GM19463 (cell line): ENCODE results near the gene SOX1.

Experiments used
- ATAC-seq: cut with Tn5 transposase; IDR thresholded peaks from one replicate; pipeline ENCODE4 v1.9.1; 2021; ENCODE audit warnings: mild to moderate bottlenecking, moderate library complexity; ENCODE audit not compliant: unreplicated experiment

Gene SOX1

DNA sequence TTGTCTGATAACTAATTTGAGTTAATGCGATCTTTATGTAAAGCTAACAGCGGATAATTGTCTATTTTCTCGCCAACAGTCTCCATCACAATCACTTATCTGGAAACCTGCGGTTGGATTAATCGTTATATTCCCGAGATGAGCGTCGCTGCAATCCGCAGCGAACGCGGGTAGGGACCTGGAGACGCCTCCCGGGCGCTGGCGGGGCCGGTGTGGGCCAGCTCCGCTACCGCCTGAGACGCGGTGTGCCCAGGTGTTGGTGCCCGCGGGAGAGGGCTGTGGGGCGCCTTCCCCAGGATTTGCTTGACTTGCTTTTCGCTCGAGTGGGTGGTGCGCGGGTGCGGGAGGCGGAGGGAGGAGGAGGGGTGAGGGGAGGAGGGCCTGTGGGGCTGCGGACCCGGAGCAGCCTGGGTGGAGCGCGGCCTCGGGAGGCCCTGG, 38.3 kb downstream of the SOX1 start:
- ATAC-seq: no peak

- ATAC-seq: no peak
Measured at GRCh38 chr13:112105892-112106291, 38.9 kb downstream of the SOX1 start.

DNA sequence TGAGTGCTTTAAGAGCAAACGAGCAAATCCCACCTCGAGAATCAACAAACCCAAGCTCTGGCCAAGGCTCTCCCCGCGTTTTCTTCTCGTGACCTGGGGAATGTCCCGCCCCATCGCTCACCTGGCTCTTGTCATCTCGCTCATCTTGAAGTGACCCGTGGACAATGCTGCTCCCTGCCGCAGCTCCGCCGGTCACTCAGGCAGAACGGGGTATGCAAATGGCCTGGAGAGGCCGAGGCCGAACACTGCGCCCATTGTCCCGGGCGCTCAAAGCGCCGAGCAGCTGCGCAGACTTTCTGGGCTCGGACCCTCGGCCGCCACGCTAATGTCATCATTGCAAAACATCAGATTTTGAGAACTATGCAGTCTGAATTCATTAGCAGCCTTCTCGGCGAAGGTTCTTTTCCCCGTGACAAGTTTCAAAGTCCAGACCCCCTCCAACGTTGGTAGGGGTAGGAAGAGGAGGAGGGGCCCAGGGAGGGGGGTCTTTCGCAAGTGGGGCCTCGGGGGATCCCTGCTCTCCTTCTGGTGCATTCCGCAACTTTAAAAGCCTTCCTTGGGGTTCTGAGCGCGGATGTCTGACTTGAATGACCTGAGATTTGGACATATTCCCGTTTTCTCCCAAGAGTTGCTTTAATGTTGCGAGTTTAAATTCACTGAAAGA, 39.7 kb downstream of the SOX1 start:
- ATAC-seq: no peak

- no peak for ATAC-seq
Measured at GRCh38 chr13:112107289-112107688, 40.3 kb downstream of the SOX1 start.

DNA sequence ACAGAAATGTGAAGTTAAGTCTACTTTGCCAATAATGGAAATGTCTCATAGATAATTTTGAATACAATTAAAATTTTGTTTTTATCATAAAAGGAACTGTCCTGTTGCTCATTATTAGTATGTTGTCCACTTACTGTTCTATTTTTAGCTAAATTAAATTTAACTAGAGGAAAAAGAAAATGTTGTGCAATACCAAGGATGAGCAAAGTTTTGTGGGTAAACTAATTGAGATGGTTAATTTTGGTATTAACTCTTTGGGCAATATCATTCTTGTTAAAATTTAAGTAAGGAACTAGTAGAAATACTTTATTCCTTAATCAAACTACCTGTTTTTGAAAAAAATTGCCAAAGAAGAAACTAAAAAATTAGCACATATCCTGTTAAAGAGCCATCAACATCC, 43.5 kb downstream of the SOX1 start:
- no peak for ATAC-seq

- no peak for ATAC-seq
Measured at GRCh38 chr13:112111239-112111857, 44.4 kb downstream of the SOX1 start.

DNA sequence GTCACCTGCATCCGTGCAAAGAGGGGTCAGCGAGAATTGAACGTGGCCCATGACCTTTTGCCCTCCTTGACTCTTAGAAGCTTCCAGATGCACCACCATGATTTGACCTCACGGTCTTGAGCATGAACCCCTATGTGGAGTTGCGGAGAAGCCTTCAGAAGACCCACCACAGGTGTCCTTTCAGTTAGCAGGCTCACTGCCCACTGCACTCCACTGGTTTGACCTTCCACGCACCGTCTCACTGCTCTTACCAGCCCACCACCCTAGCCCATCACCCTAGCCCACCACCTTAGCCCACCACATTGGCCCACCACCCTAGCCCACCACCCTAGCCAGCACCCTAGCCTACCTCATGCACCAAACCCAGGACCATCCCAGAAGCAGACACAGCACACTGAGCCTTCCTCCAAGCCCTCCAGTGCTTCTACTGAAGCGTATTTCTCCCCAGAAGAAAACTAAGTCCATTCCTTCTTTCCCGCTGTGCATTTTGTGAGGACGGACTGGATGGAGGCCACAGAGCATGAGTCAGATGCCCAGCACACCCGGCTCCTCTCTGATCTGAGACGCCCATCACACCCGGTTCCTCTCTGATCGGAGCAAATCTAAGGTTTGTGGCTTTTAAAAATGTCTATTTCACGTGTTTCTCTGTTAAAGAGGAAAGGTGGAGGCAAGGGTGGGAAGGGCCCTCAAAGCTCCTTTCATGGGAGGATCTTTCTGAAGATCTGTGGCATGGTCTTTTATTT, 45.8 kb downstream of the SOX1 start:
- ATAC-seq: no peak

DNA sequence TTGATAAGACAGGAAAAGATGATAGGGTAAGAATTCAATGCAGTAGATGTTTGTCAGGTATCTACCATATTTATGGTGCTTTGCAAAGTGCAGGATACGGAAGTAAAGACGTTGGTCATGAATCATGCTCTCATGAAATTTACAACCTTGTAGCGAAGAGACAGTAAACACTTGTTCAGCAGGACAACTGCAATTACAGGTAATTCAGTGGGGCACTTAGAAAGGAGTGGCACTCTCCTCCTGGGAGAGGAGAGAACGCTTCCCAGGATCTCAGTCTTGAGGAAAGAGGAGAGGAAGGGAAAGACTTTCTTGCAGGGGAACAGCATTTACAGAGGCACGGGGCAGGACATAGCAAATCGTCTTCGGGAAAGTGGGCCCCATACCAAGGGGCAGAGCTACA, 46.4 kb downstream of the SOX1 start:
- ATAC-seq: no peak

GRCh38 chr13:112113851-112114250, 46.9 kb downstream of the SOX1 start:
- ATAC-seq: no peak

DNA sequence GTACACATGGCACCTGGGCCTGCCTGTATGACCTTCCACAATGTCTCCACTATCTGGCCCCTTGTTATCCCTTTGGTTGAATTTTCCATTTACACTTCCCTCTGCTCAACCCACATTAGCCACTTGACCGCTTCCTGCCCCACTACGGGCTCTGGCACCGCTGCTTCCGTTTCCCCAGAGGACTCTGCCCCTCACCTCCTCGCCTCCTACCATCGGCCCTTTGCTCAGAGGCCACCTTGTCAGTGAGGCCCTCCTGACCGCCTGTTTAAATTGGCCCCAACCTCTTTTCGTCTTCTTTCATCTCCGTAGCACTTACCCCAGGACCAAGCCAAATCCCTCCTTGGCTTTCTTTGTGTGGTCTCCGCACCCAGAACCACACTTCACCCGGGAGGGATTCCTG, 47.4 kb downstream of the SOX1 start:
- no peak for ATAC-seq

GRCh38 chr13:112115403-112116091, 48.6 kb downstream of the SOX1 start:
- ATAC-seq: no peak

GRCh38 chr13:112116187-112116950, 49.4 kb downstream of the SOX1 start:
- ATAC-seq: no peak

DNA sequence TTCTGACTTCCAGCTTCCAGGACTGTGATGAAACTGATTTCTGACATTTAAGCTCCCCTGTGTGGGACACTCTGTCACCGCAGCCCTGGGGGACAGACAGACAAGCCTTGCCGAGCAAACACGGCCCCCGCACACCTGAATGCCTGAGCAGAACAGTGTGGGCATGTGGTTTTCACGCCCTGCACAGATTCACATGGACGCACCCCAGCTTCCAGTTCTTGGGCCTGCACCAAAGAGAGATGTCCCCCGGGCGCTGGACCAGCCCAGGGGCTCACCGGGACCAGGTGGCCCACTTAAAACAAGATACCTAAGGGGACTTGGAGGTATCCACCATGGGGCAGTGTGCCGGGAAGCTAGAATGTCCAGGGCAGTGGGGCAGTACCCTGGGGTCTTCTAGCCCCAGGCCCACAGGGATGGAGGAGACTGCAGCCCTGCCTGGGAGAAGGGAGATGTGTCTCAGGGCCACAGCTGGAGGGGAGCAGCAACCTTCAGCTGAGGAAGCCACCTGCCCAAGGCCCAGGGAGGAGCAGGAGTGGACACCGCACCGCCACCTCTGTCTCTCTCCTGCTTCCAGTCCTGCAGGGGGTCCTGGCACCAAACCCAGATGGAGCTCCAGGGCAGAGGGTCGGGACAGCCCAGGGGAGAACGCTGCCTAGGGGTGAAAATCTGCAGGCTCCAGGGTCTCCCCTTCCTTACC, 50.5 kb downstream of the SOX1 start:
- ATAC-seq: no peak

- no peak for ATAC-seq
Measured at GRCh38 chr13:112117955-112118302, 51.0 kb downstream of the SOX1 start.

GRCh38 chr13:112118451-112119064, 51.6 kb downstream of the SOX1 start:
- no peak for ATAC-seq

DNA sequence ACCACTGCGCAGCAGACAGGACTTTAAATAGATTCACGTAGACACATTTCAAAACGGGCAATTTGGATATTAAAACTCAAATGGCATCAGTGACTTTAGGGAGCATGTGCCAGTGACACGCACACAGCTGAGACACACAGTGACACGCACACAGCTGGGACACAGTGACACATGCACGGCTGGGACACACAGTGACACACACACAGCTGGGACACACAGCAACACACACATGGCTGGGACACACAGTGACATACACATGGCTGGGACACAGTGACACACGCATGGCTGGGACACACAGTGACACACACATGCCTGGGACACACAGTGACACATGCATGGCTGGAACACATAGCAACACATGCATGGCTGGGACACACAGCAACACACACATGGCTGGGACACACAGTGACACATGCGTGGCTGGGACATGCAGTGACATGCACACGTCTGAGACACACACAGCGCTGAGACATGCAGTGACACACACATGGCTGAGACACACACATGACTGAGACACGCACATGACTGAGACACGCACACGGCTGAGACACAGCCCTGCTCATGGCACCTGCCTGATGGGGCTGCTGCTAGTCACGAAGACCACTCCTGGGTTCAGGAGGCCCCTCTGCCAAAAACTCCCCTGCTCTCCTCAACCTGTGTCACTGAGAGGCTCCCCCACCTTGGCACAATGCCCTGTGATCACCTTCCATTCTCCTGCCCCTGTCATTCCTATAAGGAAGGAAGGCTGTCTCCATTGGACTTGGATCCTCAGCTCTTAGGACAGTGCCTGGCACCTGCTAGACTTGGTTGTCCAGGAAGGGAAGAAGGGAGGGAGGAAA, 52.5 kb downstream of the SOX1 start:
- ATAC-seq: no peak

DNA sequence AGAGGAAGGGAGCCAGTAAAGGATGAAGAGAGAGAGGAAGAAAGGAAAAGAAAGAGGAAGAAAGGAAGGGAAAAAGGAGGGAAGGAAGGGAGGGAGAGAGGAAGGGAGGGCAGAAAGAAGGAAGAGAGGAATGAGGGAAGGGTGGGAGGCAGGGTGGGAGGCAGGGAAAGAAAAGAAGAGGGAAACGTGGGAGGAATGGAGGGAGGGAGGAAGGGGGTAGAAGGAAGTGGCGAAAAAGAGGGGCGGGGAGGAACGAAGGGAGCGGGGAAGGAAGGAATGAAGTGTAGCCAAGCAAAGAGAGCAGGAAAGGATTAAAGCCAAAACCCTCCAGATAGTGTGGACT, 53.1 kb downstream of the SOX1 start:
- ATAC-seq: no peak
